ENCODE results near the gene ALDH1B1. TPM values are rescaled to one million over a fixed set of nuclear protein-coding genes. Genes with fewer than 3 reads are reported as not detected.
A peak's percentile ranks its signal among the peaks of the same experiment; 100 is the strongest.

ALDH1B1 gene
- total and polyA plus RNA-seq, 2 donors (not counting 1 experiment from before 2014, with no cell fraction given), result 16.2 to 17.4 TPM

- Histone ChIP-seq H2AFZ (ENCODE audit: low read length) (no peak overlapping the region), H4K20me1 (ENCODE audit: control insufficient read depth, extremely low read depth, insufficient read depth, low read length) (no peaks in the 10 kb centered on the region)
Observed at GRCh38 chr9:38434365-38434764, 41.9 kb downstream of the ALDH1B1 start.

GRCh38 chr9:38434853-38435252, 42.4 kb downstream of the ALDH1B1 start:
- Histone ChIP-seq H3K36me3 (ENCODE audit: control insufficient read depth, insufficient read depth, low read length) (no peaks in the 10 kb centered on the region), H2AFZ (ENCODE audit: low read length) (no peak overlapping the region), H3K4me2 (ENCODE audit: extremely low read depth, insufficient read depth, low read length) (no peak overlapping the region), H3K27ac (ENCODE audit: insufficient read depth, low read length) (no peak overlapping the region), H3K9ac (ENCODE audit: insufficient read depth, low read length) (no peak overlapping the region), H3K79me2 (ENCODE audit: control insufficient read depth, insufficient read depth, low read length) (no peaks in the 10 kb centered on the region), H3K4me3 (replicated peaks in 1 of 4; ENCODE audit: control extremely low read depth in 1 of 4, insufficient read depth in 1 of 4, low read depth in 3 of 4, low read length in 4 of 4) (no peak overlapping the region), H3K4me1 (ENCODE audit: control insufficient read depth, extremely low read depth, insufficient read depth, low read length) (no peaks in the 10 kb centered on the region), H3K9me3 (ENCODE audit: control insufficient read depth, insufficient read depth, low read depth, low read length) (no peaks in the 10 kb centered on the region), H4K20me1 (ENCODE audit: control insufficient read depth, extremely low read depth, insufficient read depth, low read length) (no peaks in the 10 kb centered on the region), H3K27me3 (ENCODE audit: control insufficient read depth, insufficient read depth, low read length) (peaks cover 2% of the 10 kb centered on the region)
- TF ChIP-seq CTCF (conservative IDR thresholded peaks at IDR 0.05 in 1 of 2, IDR thresholded peaks at IDR 0.05 in 1 of 2; ENCODE audit: low read depth in 1 of 2, low read length in 2 of 2) (no peak), EZH2 (IDR thresholded peaks at IDR 0.05; ENCODE audit: low read length, missing control alignments) (no peak)
- no peak for DNase-seq (ENCODE audit: low read depth in 2 of 2)

More at GRCh38 chr9:38434365-38434764, 41.9 kb downstream of the ALDH1B1 start:
- H3K9me3 ChIP-seq (ENCODE audit: control insufficient read depth, insufficient read depth, low read depth, low read length), result no peaks in the 10 kb centered on the region
- no peak for DNase-seq (ENCODE audit: low read depth in 2 of 2)
- H3K4me2 ChIP-seq (ENCODE audit: extremely low read depth, insufficient read depth, low read length), result no peak overlapping the region
- H3K79me2 ChIP-seq (ENCODE audit: control insufficient read depth, insufficient read depth, low read length), result no peaks in the 10 kb centered on the region
- no peak overlapping the region for H3K9ac ChIP-seq (ENCODE audit: insufficient read depth, low read length)
- peaks cover 2% of the 10 kb centered on the region for H3K27me3 ChIP-seq (ENCODE audit: control insufficient read depth, insufficient read depth, low read length)
- no peak overlapping the region for H3K27ac ChIP-seq (ENCODE audit: insufficient read depth, low read length)
- H3K36me3 ChIP-seq (ENCODE audit: control insufficient read depth, insufficient read depth, low read length), result no peaks in the 10 kb centered on the region
- no peak for TF ChIP-seq CTCF (conservative IDR thresholded peaks at IDR 0.05 in 1 of 2, IDR thresholded peaks at IDR 0.05 in 1 of 2; ENCODE audit: low read depth in 1 of 2, low read length in 2 of 2)
- TF ChIP-seq EZH2 (IDR thresholded peaks at IDR 0.05; ENCODE audit: low read length, missing control alignments), result no peak
- H3K4me3 ChIP-seq (replicated peaks in 1 of 4; ENCODE audit: control extremely low read depth in 1 of 4, insufficient read depth in 1 of 4, low read depth in 3 of 4, low read length in 4 of 4), result no peak overlapping the region
- H3K4me1 ChIP-seq (ENCODE audit: control insufficient read depth, extremely low read depth, insufficient read depth, low read length), result no peaks in the 10 kb centered on the region

GRCh38 chr9:38435521-38435920, 43.0 kb downstream of the ALDH1B1 start:
- Histone ChIP-seq H3K4me2 (ENCODE audit: extremely low read depth, insufficient read depth, low read length) (no peak overlapping the region), H3K27me3 (ENCODE audit: control insufficient read depth, insufficient read depth, low read length) (peaks cover 2% of the 10 kb centered on the region), H3K4me1 (ENCODE audit: control insufficient read depth, extremely low read depth, insufficient read depth, low read length) (no peaks in the 10 kb centered on the region), H2AFZ (ENCODE audit: low read length) (no peak overlapping the region), H3K27ac (ENCODE audit: insufficient read depth, low read length) (no peak overlapping the region), H3K36me3 (ENCODE audit: control insufficient read depth, insufficient read depth, low read length) (no peaks in the 10 kb centered on the region), H3K79me2 (ENCODE audit: control insufficient read depth, insufficient read depth, low read length) (no peaks in the 10 kb centered on the region), H3K4me3 (replicated peaks in 1 of 4; ENCODE audit: control extremely low read depth in 1 of 4, insufficient read depth in 1 of 4, low read depth in 3 of 4, low read length in 4 of 4) (no peak overlapping the region), H4K20me1 (ENCODE audit: control insufficient read depth, extremely low read depth, insufficient read depth, low read length) (no peaks in the 10 kb centered on the region), H3K9ac (ENCODE audit: insufficient read depth, low read length) (no peak overlapping the region), H3K9me3 (ENCODE audit: control insufficient read depth, insufficient read depth, low read depth, low read length) (no peaks in the 10 kb centered on the region)
- TF ChIP-seq EZH2 (IDR thresholded peaks at IDR 0.05; ENCODE audit: low read length, missing control alignments) (no peak), CTCF (conservative IDR thresholded peaks at IDR 0.05 in 1 of 2, IDR thresholded peaks at IDR 0.05 in 1 of 2; ENCODE audit: low read depth in 1 of 2, low read length in 2 of 2) (no peak)
- peak in 1 of 2 donors; percentile 20 for DNase-seq (ENCODE audit: low read depth in 2 of 2)

All from fibroblast of lung (primary cell).